ENCODE measurements around the gene ANKRD22. TPM values are rescaled to one million over a fixed set of nuclear protein-coding genes. Genes with fewer than 3 reads are reported as not detected.
"Not testable (repeated sequence)": the region's sequence is repeated elsewhere in the genome, so short reads cannot be mapped to it uniquely, and the experiment has no call there.

Gene ANKRD22
- total RNA-seq, 2 donors from 2014 or later, result 26.6 to 28.2 TPM

- intact Hi-C loops (cut with DNase I), result no loop called here
- no peak for DNase-seq
- no peak overlapping the region for H3K9ac ChIP-seq (ENCODE audit: low read depth in 2 of 2, low read length in 2 of 2)
- no peak overlapping the region for H3K27ac ChIP-seq
- no peaks in the 10 kb centered on the region for H3K27me3 ChIP-seq
- no peaks in the 10 kb centered on the region for H3K36me3 ChIP-seq
- no peaks in the 10 kb centered on the region for H3K4me1 ChIP-seq
- TF ChIP-seq, protein P1, sequence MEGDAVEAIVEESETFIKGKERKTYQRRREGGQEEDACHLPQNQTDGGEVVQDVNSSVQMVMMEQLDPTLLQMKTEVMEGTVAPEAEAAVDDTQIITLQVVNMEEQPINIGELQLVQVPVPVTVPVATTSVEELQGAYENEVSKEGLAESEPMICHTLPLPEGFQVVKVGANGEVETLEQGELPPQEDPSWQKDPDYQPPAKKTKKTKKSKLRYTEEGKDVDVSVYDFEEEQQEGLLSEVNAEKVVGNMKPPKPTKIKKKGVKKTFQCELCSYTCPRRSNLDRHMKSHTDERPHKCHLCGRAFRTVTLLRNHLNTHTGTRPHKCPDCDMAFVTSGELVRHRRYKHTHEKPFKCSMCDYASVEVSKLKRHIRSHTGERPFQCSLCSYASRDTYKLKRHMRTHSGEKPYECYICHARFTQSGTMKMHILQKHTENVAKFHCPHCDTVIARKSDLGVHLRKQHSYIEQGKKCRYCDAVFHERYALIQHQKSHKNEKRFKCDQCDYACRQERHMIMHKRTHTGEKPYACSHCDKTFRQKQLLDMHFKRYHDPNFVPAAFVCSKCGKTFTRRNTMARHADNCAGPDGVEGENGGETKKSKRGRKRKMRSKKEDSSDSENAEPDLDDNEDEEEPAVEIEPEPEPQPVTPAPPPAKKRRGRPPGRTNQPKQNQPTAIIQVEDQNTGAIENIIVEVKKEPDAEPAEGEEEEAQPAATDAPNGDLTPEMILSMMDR (IDR thresholded peaks at IDR 0.05), result no peak
- H3K4me3 ChIP-seq, result no peak overlapping the region
- H3K9me3 ChIP-seq, result no peaks in the 10 kb centered on the region
Observed at GRCh38 chr10:88888810-88889445, 37.3 kb upstream of the ANKRD22 start.

- no peak overlapping the region for H3K9ac ChIP-seq (ENCODE audit: low read depth in 2 of 2, low read length in 2 of 2)
- H3K27ac ChIP-seq, result no peak overlapping the region
- no peaks in the 10 kb centered on the region for H3K36me3 ChIP-seq
- no peaks in the 10 kb centered on the region for H3K4me1 ChIP-seq
- H3K27me3 ChIP-seq, result no peaks in the 10 kb centered on the region
- no peak overlapping the region for H3K4me3 ChIP-seq
- no peaks in the 10 kb centered on the region for H3K9me3 ChIP-seq
- TF ChIP-seq, protein P1 (IDR thresholded peaks at IDR 0.05), result no peak
- DNase-seq, result no peak
- intact Hi-C loops (cut with DNase I), result no loop called here
Observed at GRCh38 chr10:88886557-88886956, 34.9 kb upstream of the ANKRD22 start.

- intact Hi-C loops (cut with DNase I), result loop anchor here (5.0 kb wide), 1 partner anchor 49 kb away; no protein-coding TSS in a partner anchor
- Histone ChIP-seq H3K4me3 (no peak overlapping the region), H3K27ac (peak overlapping the region; percentile 97), H3K9ac (ENCODE audit: low read depth in 2 of 2, low read length in 2 of 2) (no peak overlapping the region), H3K27me3 (no peaks in the 10 kb centered on the region), H3K36me3 (no peaks in the 10 kb centered on the region), H3K4me1 (no peaks in the 10 kb centered on the region), H3K9me3 (no peaks in the 10 kb centered on the region)
- DNase-seq, result no peak
- TF ChIP-seq, protein P1 (IDR thresholded peaks at IDR 0.05), result no peak
Observed at GRCh38 chr10:88883448-88883809, 31.8 kb upstream of the ANKRD22 start.

DNA sequence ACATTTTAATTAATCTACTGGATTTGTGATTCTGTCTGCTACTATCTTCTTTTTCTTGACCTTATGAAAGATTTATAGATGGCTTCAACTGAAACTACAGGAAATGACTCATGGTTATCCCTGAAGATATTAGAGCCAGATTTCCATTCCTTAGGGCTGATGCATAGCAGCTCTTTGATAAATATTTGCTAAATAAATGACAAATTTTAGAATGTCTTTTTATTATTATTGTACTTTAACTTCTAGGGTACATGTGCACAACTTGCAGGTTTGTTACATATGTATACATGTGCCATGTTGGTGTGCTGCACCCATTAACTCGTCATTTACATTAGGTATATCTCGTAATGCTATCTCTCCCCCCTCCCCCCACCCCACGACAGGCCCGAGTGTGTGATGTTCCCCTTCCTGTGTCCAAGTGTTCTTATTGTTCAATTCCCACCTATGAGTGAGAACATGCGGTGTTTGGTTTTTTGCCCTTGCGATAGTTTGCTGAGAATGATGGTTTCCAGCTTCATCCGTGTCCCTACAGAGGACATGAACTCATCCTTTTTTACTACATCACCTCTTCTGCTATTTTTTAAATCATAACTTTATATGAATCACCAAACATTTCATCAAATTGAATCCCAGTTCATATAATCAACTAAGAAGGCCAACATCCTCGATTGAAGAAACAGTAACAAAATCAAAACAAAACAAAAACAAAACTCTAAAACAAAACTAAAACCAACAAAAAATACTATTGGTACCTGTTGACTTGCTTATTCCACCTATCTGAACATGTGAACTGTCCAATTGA, 31.2 kb upstream of the ANKRD22 start:
- H3K4me3 ChIP-seq, H3K9me3 ChIP-seq, H3K27me3 ChIP-seq, DNase-seq, H3K36me3 ChIP-seq, H3K4me1 ChIP-seq: not testable (repeated sequence)
- peak overlapping the region in 1 of 2 donors; percentile 95 for H3K9ac ChIP-seq (ENCODE audit: low read depth in 2 of 2, low read length in 2 of 2)
- intact Hi-C loops (cut with DNase I), result loop anchor here (5.0 kb wide), 1 partner anchor 49 kb away; no protein-coding TSS in a partner anchor
- peak overlapping the region; percentile 97 for H3K27ac ChIP-seq

DNA sequence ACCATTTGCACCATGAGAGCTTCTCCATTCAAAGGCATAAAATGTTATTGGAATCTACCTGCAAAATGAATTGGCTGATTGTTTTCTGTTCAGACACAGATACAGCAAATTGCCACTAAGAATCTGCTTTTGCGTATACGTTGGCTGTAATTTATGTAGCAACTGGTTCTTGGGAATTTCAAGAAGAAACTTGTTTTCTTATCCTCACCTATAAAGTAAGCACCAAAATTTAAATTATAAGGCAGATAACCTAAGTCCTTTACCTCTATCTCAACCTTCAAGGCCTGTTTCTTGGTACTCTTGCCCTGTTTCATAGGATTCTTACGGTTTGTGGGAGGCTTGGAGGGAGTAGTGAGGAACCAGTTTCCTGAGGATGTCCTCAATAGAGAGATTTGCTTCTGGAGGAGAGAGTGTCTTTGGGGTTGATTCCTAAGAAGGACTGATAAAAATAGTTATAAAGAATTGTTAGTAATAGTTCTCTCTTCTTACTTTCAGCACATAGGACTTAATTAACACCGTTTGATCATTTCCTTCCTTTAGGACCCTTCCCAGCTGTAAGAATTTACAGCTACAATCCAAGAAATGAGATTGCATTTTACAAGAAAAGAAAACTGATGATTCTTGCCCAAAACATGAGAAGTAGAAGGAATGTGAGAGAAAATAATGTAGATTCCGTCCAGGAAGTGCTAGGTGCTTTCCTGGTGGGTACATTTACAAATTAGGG, 30.4 kb upstream of the ANKRD22 start:
- peak overlapping the region; percentile 97 for H3K27ac ChIP-seq
- H3K4me1 ChIP-seq, result no peaks in the 10 kb centered on the region
- no peaks in the 10 kb centered on the region for H3K36me3 ChIP-seq
- TF ChIP-seq, protein P1 (IDR thresholded peaks at IDR 0.05), result no peak
- peak overlapping the region; percentile 70 for H3K4me3 ChIP-seq
- no peak for DNase-seq
- no peaks in the 10 kb centered on the region for H3K27me3 ChIP-seq
- intact Hi-C loops (cut with DNase I), result loop anchor here (5.0 kb wide), 1 partner anchor 50 kb away; no protein-coding TSS in a partner anchor
- no peaks in the 10 kb centered on the region for H3K9me3 ChIP-seq
- H3K9ac ChIP-seq (ENCODE audit: low read depth in 2 of 2, low read length in 2 of 2), result peak overlapping the region in 1 of 2 donors; percentile 95
